Panc1 (cell line): ENCODE measurements around the gene EPB41L4B. TPM values are rescaled to one million over a fixed set of nuclear protein-coding genes. Genes with fewer than 3 reads are reported as not detected.

Experiments used
- ATAC-seq: fragments of 200-7000 bp; cut with Tn5 transposase; 2 replicates; pipeline ENCODE4 v1.9.1; 2020; ENCODE audit warnings: mild to moderate bottlenecking, moderate library complexity
- BruUV-seq: library from RNA; stranded (reverse); fragments of 400-500 nt; replicated peaks from 2 replicates; lab custom pipeline; 2021; lab: Mats Ljungman, UMichigan
- CTCF ChIA-PET: fragments of 300-600 bp; sonication (Branson Sonifier 250); formaldehyde crosslinking; loops from one replicate; lab custom pipeline; 2022; ENCODE audit warnings: antibody characterized with exemption; lab: Charles Lee
- POLR2A ChIA-PET: fragments of 300-600 bp; sonication (Branson Sonifier 250); formaldehyde crosslinking; loops from one replicate; lab custom pipeline; 2022; ENCODE audit warnings: antibody characterized with exemption; lab: Charles Lee
- DNase-seq: peaks from one replicate; pipeline ENCODE4 v3.0.0-alpha.2; 2010; ENCODE audit warnings: low read depth, low spot score
- H3K27ac ChIP-seq: 2 replicates; pipeline ENCODE4 v1.5.1; 2011; ENCODE audit warnings: mild to moderate bottlenecking, low read length, inconsistent platforms
- H3K27me3 ChIP-seq: fragments of 200-500 bp; sonication (Bioruptor generic); 2 replicates; pipeline ENCODE4 v1.6.0; 2014; ENCODE audit warnings: low read length, inconsistent platforms; ENCODE audit not compliant: control insufficient read depth, insufficient read depth
- H3K36me3 ChIP-seq: fragments of 200-500 bp; sonication (Bioruptor generic); 2 replicates; pipeline ENCODE4 v1.5.1; 2014; ENCODE audit warnings: inconsistent platforms, mild to moderate bottlenecking, low read length, moderate library complexity; ENCODE audit not compliant: control insufficient read depth, insufficient read depth
- H3K4me1 ChIP-seq: 2 replicates; pipeline ENCODE4 v1.5.1; 2011; ENCODE audit warnings: inconsistent platforms, mild to moderate bottlenecking, low read length, moderate library complexity; ENCODE audit not compliant: control insufficient read depth, insufficient read depth
- H3K4me3 ChIP-seq, 2 experiments: 2 replicates each; pipeline ENCODE4 v1.5.1; 2011 to 2012; ENCODE audit warnings: low read depth in 2 of 2, low read length in 2 of 2, mild to moderate bottlenecking in 2 of 2, inconsistent platforms in 1 of 2, moderate library complexity in 1 of 2
- H3K9me3 ChIP-seq: fragments of 200-500 bp; sonication (Bioruptor generic); 2 replicates; pipeline ENCODE4 v1.5.1; 2014; ENCODE audit warnings: low read depth, mild to moderate bottlenecking, inconsistent platforms, low read length, moderate library complexity; ENCODE audit not compliant: control insufficient read depth, insufficient read depth
- POLR2AphosphoS5 ChIP-seq: IDR thresholded peaks from 2 replicates; pipeline ENCODE4 v1.6.1; 2012; ENCODE audit warnings: mild to moderate bottlenecking, low read depth, low read length, moderate library complexity
- SIN3A ChIP-seq: IDR thresholded peaks from 2 replicates; pipeline ENCODE4 v1.6.1; 2012; ENCODE audit warnings: low read depth, mild to moderate bottlenecking, low read length, moderate library complexity, borderline replicate concordance; ENCODE audit not compliant: insufficient read depth
- TCF7L2 ChIP-seq: IDR thresholded peaks from 2 replicates; pipeline ENCODE4 v1.6.1; 2011; ENCODE audit warnings: mild to moderate bottlenecking, low read depth, low read length, inconsistent platforms
- in situ Hi-C: cut with HindIII; loops from 2 replicates; pipeline ENCODE4 v1.10.0; 2016; ENCODE audit warnings: low sequenced_read_pairs, low pct_unique_long_range_greater_than_20kb
- intact Hi-C: fragments of 100-400 bp; cut with micrococcal nuclease; formaldehyde crosslinking; loops from one replicate; pipeline ENCODE4 v1.10.0; 2022; ENCODE audit not compliant: unreplicated experiment
- total RNA-seq: library from RNA; stranded (reverse); gene quantifications from one replicate; pipeline ENCODE4 v1.2.1, GENCODE V29; 2021; ENCODE audit not compliant: unreplicated experiment
- TF ChIP-seq, protein P1 (sequence below), 2 experiments: IDR thresholded peaks; 2 replicates each; pipeline ENCODE4 v1.6.1; 2011 to 2012; ENCODE audit warnings: low read depth in 2 of 2, control low read depth in 1 of 2, low read length in 1 of 2, mild to moderate bottlenecking in 1 of 2, moderate library complexity in 1 of 2; ENCODE audit not compliant: insufficient read depth in 1 of 2
- TF ChIP-seq, protein P2 (sequence below): fragments of 450-650 bp; IDR thresholded peaks from 2 replicates; pipeline ENCODE4 v1.5.1; 2017; ENCODE audit warnings: mild to moderate bottlenecking

EPB41L4B gene
- total RNA-seq, 1 experiment from 2014 or later, result 27.8 TPM

DNA sequence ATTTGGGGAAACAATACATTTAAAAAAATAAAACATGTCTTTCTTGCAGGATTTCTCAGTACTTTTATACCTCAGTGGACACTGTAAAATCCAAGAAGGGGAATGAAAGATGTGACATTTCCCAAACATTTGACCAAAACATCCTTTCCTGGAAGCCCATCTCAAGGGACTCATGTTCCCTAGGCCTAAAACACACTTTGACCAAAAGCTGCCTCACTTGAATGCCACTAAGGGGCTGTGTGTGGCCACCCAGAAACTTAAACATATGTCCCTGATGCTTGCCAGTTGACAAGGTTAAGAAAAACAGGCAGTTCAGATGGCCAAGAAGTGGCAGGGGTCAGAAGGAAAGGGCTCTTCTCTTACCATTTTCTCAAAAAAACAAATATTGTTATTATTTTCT is 73.6 kb downstream of the EPB41L4B start:
- ATAC-seq, result no peak
- ChIA-PET CTCF (no interaction called here), POLR2A (interaction anchor here (0.6 kb wide), 1 partner anchor 10 kb away, joined by 7 read pairs; no protein-coding TSS in a partner anchor)
- Histone ChIP-seq H3K4me3 (no peak overlapping the region), H3K36me3 (no peaks in the 10 kb centered on the region; the same call in 1 of the 2 replicates), H3K4me1 (peaks cover 42% of the 10 kb centered on the region), H3K27me3 (no peaks in the 10 kb centered on the region), H3K9me3 (no peaks in the 10 kb centered on the region), H3K27ac (no peak overlapping the region)
- DNase-seq, result no peak
- in situ Hi-C loops, result no loop called here
- intact Hi-C loops, result no loop called here
- no TSS peak for BruUV-seq
- TF ChIP-seq TCF7L2 (no peak), POLR2AphosphoS5 (no peak), SIN3A (no peak)
- TF ChIP-seq, protein P1, sequence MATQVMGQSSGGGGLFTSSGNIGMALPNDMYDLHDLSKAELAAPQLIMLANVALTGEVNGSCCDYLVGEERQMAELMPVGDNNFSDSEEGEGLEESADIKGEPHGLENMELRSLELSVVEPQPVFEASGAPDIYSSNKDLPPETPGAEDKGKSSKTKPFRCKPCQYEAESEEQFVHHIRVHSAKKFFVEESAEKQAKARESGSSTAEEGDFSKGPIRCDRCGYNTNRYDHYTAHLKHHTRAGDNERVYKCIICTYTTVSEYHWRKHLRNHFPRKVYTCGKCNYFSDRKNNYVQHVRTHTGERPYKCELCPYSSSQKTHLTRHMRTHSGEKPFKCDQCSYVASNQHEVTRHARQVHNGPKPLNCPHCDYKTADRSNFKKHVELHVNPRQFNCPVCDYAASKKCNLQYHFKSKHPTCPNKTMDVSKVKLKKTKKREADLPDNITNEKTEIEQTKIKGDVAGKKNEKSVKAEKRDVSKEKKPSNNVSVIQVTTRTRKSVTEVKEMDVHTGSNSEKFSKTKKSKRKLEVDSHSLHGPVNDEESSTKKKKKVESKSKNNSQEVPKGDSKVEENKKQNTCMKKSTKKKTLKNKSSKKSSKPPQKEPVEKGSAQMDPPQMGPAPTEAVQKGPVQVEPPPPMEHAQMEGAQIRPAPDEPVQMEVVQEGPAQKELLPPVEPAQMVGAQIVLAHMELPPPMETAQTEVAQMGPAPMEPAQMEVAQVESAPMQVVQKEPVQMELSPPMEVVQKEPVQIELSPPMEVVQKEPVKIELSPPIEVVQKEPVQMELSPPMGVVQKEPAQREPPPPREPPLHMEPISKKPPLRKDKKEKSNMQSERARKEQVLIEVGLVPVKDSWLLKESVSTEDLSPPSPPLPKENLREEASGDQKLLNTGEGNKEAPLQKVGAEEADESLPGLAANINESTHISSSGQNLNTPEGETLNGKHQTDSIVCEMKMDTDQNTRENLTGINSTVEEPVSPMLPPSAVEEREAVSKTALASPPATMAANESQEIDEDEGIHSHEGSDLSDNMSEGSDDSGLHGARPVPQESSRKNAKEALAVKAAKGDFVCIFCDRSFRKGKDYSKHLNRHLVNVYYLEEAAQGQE (IDR thresholded peaks at IDR 0.05; ENCODE audit: insufficient read depth in 1 of 2, low read depth in 2 of 2, low read length in 1 of 2), result no peak
- TF ChIP-seq, protein P2, sequence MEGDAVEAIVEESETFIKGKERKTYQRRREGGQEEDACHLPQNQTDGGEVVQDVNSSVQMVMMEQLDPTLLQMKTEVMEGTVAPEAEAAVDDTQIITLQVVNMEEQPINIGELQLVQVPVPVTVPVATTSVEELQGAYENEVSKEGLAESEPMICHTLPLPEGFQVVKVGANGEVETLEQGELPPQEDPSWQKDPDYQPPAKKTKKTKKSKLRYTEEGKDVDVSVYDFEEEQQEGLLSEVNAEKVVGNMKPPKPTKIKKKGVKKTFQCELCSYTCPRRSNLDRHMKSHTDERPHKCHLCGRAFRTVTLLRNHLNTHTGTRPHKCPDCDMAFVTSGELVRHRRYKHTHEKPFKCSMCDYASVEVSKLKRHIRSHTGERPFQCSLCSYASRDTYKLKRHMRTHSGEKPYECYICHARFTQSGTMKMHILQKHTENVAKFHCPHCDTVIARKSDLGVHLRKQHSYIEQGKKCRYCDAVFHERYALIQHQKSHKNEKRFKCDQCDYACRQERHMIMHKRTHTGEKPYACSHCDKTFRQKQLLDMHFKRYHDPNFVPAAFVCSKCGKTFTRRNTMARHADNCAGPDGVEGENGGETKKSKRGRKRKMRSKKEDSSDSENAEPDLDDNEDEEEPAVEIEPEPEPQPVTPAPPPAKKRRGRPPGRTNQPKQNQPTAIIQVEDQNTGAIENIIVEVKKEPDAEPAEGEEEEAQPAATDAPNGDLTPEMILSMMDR, result no peak

DNA sequence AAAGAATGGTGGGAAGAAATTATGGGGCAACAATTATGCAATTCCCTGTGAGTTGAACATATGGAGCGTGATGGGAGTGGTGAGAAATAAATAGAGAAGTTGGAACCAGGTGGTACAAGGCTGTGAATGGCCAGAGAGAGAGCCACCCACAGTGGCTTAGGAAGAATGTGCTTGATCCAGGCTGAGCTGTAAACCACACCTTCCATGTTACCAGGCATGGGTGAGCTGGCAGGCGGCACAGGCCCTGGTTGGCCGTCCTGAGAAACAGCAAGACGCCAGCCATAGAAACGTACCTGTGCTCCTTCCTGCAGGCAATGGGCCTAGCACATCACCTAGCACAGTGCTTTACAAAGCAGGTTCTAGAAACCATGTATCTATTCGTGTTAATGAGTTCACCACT is 74.3 kb downstream of the EPB41L4B start:
- Histone ChIP-seq H3K9me3 (no peaks in the 10 kb centered on the region), H3K4me3 (no peak overlapping the region), H3K36me3 (peaks cover 1% of the 10 kb centered on the region; the same call in 1 of the 2 replicates), H3K4me1 (peaks cover 35% of the 10 kb centered on the region), H3K27ac (no peak overlapping the region), H3K27me3 (no peaks in the 10 kb centered on the region)
- in situ Hi-C loops, result no loop called here
- intact Hi-C loops, result no loop called here
- no TSS peak for BruUV-seq
- CTCF ChIA-PET, result no interaction called here
- DNase-seq (no peak), ATAC-seq (no peak)
- POLR2A ChIA-PET, result interaction anchor here (0.6 kb wide), 1 partner anchor 9 kb away, joined by 7 read pairs; no protein-coding TSS in a partner anchor
- TF ChIP-seq POLR2AphosphoS5 (no peak), TCF7L2 (no peak), SIN3A (no peak)
- TF ChIP-seq, protein P1 (IDR thresholded peaks at IDR 0.05; ENCODE audit: insufficient read depth in 1 of 2, low read depth in 2 of 2, low read length in 1 of 2), result no peak
- TF ChIP-seq, protein P2, result no peak
